OCI-LY1 (cell line): ENCODE data around the gene DHRSX.
"Not testable (repeated sequence)": the region's sequence is repeated elsewhere in the genome, so short reads cannot be mapped to it uniquely, and the experiment has no call there.

Experiments used
- H2AFZ ChIP-seq: fragments of 200-600 bp; sonication (generic), shearing (Covaris generic); 2 replicates; pipeline ENCODE4 v1.6.0; 2014; ENCODE audit warnings: antibody characterized with exemption, mild to moderate bottlenecking, low read length
- H3F3A ChIP-seq: fragments of 200-600 bp; sonication (generic), shearing (Covaris generic); 2 replicates; pipeline ENCODE4 v1.6.0; 2014; ENCODE audit warnings: mild to moderate bottlenecking, antibody characterized with exemption, low read length, moderate library complexity; ENCODE audit not compliant: insufficient read depth
- H3K27ac ChIP-seq: fragments of 200-600 bp; sonication (generic); 2 replicates; pipeline ENCODE4 v1.5.1; 2014; ENCODE audit warnings: low read length, mixed run types, mild to moderate bottlenecking, low read depth; ENCODE audit not compliant: poor library complexity, severe bottlenecking
- H3K27me3 ChIP-seq: fragments of 200-600 bp; sonication (generic); 2 replicates; pipeline ENCODE4 v1.6.0; 2014; ENCODE audit warnings: antibody characterized with exemption, mild to moderate bottlenecking, low read length, moderate library complexity; ENCODE audit not compliant: insufficient read depth
- H3K36me3 ChIP-seq: fragments of 200-600 bp; sonication (generic); 2 replicates; pipeline ENCODE4 v1.6.1; 2014; ENCODE audit warnings: mild to moderate bottlenecking, antibody characterized with exemption, low read length, moderate library complexity, mixed read lengths; ENCODE audit not compliant: insufficient read depth
- H3K4me1 ChIP-seq: fragments of 200-600 bp; sonication (generic); 2 replicates; pipeline ENCODE4 v1.5.1; 2014; ENCODE audit warnings: mild to moderate bottlenecking, low read length, moderate library complexity; ENCODE audit not compliant: insufficient read depth, severe bottlenecking
- H3K4me2 ChIP-seq: fragments of 200-600 bp; sonication (generic), shearing (Covaris generic); 2 replicates; pipeline ENCODE4 v1.6.1; 2014; ENCODE audit warnings: low read length
- H3K4me3 ChIP-seq: fragments of 200-600 bp; sonication (generic); 2 replicates; pipeline ENCODE4 v1.5.1; 2014; ENCODE audit warnings: low read length, low read depth, mild to moderate bottlenecking, mixed read lengths; ENCODE audit not compliant: poor library complexity, severe bottlenecking
- H3K79me2 ChIP-seq: fragments of 200-600 bp; shearing (Covaris generic); 2 replicates; pipeline ENCODE4 v1.6.1; 2016; ENCODE audit warnings: mixed run types, low read length, mixed read lengths; ENCODE audit not compliant: insufficient read depth
- H3K9ac ChIP-seq: fragments of 200-600 bp; sonication (generic), shearing (Covaris generic); 2 replicates; pipeline ENCODE4 v1.6.1; 2014; ENCODE audit warnings: mild to moderate bottlenecking, low read length, mixed read lengths
- H3K9me2 ChIP-seq: fragments of 200-600 bp; sonication (generic), shearing (Covaris generic); 2 replicates; pipeline ENCODE4 v1.6.1; 2014; ENCODE audit warnings: low read depth, mild to moderate bottlenecking, low read length, mixed read lengths
- H3K9me3 ChIP-seq: fragments of 200-600 bp; shearing (Covaris generic); 2 replicates; pipeline ENCODE4 v1.6.1; 2014; ENCODE audit warnings: low read length, mixed read lengths
- H4K20me1 ChIP-seq: fragments of 200-600 bp; sonication (generic), shearing (Covaris generic); 2 replicates; pipeline ENCODE4 v1.6.0; 2016; ENCODE audit warnings: mild to moderate bottlenecking, low read length; ENCODE audit not compliant: insufficient read depth
- CTCF ChIP-seq: fragments of 200-600 bp; sonication (generic), shearing (Covaris generic); IDR thresholded peaks from 2 replicates; pipeline ENCODE4 v1.5.1; 2017; ENCODE audit warnings: mild to moderate bottlenecking, antibody characterized with exemption, low read length, moderate library complexity, mixed read lengths
- EZH2 ChIP-seq: fragments of 200-600 bp; sonication (generic), shearing (Covaris generic); IDR thresholded peaks from 2 replicates; pipeline ENCODE4 v1.8.0; 2017; ENCODE audit warnings: borderline replicate concordance, mixed run types, mild to moderate bottlenecking, antibody characterized with exemption, low read length, moderate library complexity, mixed read lengths

Gene DHRSX

GRCh38 chrX:2383144-2383543, 117.6 kb downstream of the DHRSX start:
- no peaks in the 10 kb centered on the region for H3K4me1 ChIP-seq
- H3K4me2 ChIP-seq, result no peak overlapping the region
- no peak overlapping the region for H3K4me3 ChIP-seq
- no peaks in the 10 kb centered on the region for H4K20me1 ChIP-seq
- no peak overlapping the region for H3K9ac ChIP-seq
- no peak overlapping the region for H2AFZ ChIP-seq
- TF ChIP-seq CTCF (no peak), EZH2 (no peak)
- H3K79me2 ChIP-seq, result no peaks in the 10 kb centered on the region
- no peaks in the 10 kb centered on the region for H3K27me3 ChIP-seq
- H3K36me3 ChIP-seq, result no peaks in the 10 kb centered on the region; the same call in 1 of the 2 replicates
- no peaks in the 10 kb centered on the region for H3F3A ChIP-seq
- H3K9me3 ChIP-seq, result no peaks in the 10 kb centered on the region
- H3K27ac ChIP-seq, result no peak overlapping the region
- H3K9me2 ChIP-seq, result no peaks in the 10 kb centered on the region

GRCh38 chrX:2382433-2383048, 118.2 kb downstream of the DHRSX start:
- not testable (repeated sequence) for H3K4me2 ChIP-seq, H3K36me3 ChIP-seq, H3K9me3 ChIP-seq, H3K27me3 ChIP-seq, H4K20me1 ChIP-seq, H3F3A ChIP-seq, H3K4me1 ChIP-seq, H3K9ac ChIP-seq, H2AFZ ChIP-seq, H3K9me2 ChIP-seq, H3K27ac ChIP-seq, H3K79me2 ChIP-seq, H3K4me3 ChIP-seq

GRCh38 chrX:2376166-2376565, 124.6 kb downstream of the DHRSX start:
- H3K27me3 ChIP-seq, result no peaks in the 10 kb centered on the region
- no peak overlapping the region for H3K9ac ChIP-seq
- peaks cover 20% of the 10 kb centered on the region; the same call in 1 of the 2 replicates for H3K36me3 ChIP-seq
- H3K9me2 ChIP-seq, result no peaks in the 10 kb centered on the region
- H3F3A ChIP-seq, result no peaks in the 10 kb centered on the region
- H4K20me1 ChIP-seq, result no peaks in the 10 kb centered on the region
- no peak overlapping the region for H3K27ac ChIP-seq
- H3K4me3 ChIP-seq, result no peak overlapping the region
- no peak overlapping the region for H3K4me2 ChIP-seq
- TF ChIP-seq CTCF, result no peak
- no peak for TF ChIP-seq EZH2
- H3K79me2 ChIP-seq, result no peaks in the 10 kb centered on the region
- no peaks in the 10 kb centered on the region for H3K9me3 ChIP-seq
- no peak overlapping the region for H2AFZ ChIP-seq
- H3K4me1 ChIP-seq, result no peaks in the 10 kb centered on the region

GRCh38 chrX:2374086-2374485, 126.7 kb downstream of the DHRSX start:
- TF ChIP-seq CTCF (no peak), EZH2 (no peak)
- no peaks in the 10 kb centered on the region for H4K20me1 ChIP-seq
- no peaks in the 10 kb centered on the region for H3K9me3 ChIP-seq
- H2AFZ ChIP-seq, result no peak overlapping the region
- H3K36me3 ChIP-seq, result peaks cover 24% of the 10 kb centered on the region; the same call in 1 of the 2 replicates
- no peaks in the 10 kb centered on the region for H3K27me3 ChIP-seq
- H3K4me3 ChIP-seq, result no peak overlapping the region
- no peaks in the 10 kb centered on the region for H3K9me2 ChIP-seq
- no peaks in the 10 kb centered on the region for H3K79me2 ChIP-seq
- H3K27ac ChIP-seq, result no peak overlapping the region
- H3K4me1 ChIP-seq, result no peaks in the 10 kb centered on the region
- H3K4me2 ChIP-seq, result no peak overlapping the region
- H3F3A ChIP-seq, result no peaks in the 10 kb centered on the region
- H3K9ac ChIP-seq, result no peak overlapping the region
